ENCODE data around the gene MASP2.

DNA sequence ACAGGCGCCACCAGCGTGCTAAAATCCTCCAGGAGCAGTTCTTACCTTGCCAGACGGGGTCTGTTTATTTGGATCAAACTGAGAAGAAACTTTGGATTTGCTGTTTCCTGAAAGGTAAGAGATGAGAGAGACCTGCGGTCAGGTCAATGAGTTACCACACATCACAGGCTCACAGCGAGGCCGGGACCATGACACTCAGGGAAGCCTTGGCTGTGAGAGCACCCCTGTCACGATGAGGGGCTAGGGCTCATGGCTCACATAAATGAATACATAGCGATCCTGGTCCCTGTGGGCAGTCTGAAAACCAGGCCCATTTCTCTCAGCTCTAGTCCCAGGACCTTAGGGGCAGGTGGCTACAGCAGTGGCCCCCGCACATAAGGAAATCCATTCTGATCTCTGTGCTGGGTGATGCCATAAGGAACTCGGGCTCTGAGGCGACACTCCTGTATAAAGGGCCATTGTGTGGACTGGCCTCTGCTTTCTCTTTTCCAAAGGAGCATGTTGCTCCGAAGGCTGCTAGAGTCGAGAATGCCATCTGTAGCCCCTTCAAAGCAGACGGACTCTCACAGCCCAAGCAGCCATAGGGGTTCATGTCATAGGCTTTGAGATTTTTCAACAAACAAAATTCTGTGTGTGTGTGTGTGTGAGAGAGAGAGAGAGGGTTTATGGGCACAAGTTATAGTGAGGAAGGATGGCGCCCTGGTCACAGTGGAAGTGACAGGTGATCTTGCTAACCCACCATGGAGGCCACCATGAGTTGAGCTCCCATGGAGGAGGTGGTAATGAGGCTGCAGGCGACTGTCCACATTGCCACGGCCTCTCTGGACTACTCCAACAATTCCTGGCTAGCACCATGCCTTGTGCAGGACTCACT, 21.8 kb upstream of the MASP2 start:
- TF ChIP-seq, protein P1, sequence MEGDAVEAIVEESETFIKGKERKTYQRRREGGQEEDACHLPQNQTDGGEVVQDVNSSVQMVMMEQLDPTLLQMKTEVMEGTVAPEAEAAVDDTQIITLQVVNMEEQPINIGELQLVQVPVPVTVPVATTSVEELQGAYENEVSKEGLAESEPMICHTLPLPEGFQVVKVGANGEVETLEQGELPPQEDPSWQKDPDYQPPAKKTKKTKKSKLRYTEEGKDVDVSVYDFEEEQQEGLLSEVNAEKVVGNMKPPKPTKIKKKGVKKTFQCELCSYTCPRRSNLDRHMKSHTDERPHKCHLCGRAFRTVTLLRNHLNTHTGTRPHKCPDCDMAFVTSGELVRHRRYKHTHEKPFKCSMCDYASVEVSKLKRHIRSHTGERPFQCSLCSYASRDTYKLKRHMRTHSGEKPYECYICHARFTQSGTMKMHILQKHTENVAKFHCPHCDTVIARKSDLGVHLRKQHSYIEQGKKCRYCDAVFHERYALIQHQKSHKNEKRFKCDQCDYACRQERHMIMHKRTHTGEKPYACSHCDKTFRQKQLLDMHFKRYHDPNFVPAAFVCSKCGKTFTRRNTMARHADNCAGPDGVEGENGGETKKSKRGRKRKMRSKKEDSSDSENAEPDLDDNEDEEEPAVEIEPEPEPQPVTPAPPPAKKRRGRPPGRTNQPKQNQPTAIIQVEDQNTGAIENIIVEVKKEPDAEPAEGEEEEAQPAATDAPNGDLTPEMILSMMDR (IDR thresholded peaks at IDR 0.05; ENCODE audit: insufficient read depth, low read depth, low read length) = no peak
- TF ChIP-seq EZH2 (IDR thresholded peaks at IDR 0.05; ENCODE audit: insufficient read depth, low read length) = no peak
